CD14-positive monocyte (primary cell): Measurements from ENCODE around the gene SLC26A6. TPM values are rescaled to one million over a fixed set of nuclear protein-coding genes. Genes with fewer than 3 reads are reported as not detected.

Experiments used
- DNase-seq, 3 donors: peaks; one replicate each; pipeline ENCODE4 v3.0.0-alpha.2; 2011 to 2022
- H2AFZ ChIP-seq: 2 replicates; pipeline ENCODE4 v1.6.0; 2012; ENCODE audit warnings: mild to moderate bottlenecking, low read depth, low read length, inconsistent platforms; ENCODE audit not compliant: insufficient read depth, poor library complexity, severe bottlenecking
- H3K27ac ChIP-seq, 2 donors: 1 replicate in 1 of 2; 2 replicates in 1 of 2; pipeline ENCODE4 v1.5.1; 2012 to 2013; ENCODE audit warnings: low read length in 2 of 2, control low read depth in 1 of 2, inconsistent platforms in 1 of 2, low read depth in 1 of 2, mild to moderate bottlenecking in 1 of 2
- H3K27me3 ChIP-seq, 2 donors: one replicate each; pipeline versions ENCODE4 v1.6.0 to v1.6.1; 2011 to 2013; ENCODE audit warnings: low read length in 2 of 2; ENCODE audit not compliant: control insufficient read depth in 2 of 2, insufficient read depth in 2 of 2
- H3K36me3 ChIP-seq, 2 donors: replicated peaks in 1 of 2; 1 replicate in 1 of 2; 2 replicates in 1 of 2; pipeline versions ENCODE4 v1.5.1 to v1.6.1; 2012 to 2013; ENCODE audit warnings: low read length in 2 of 2, control low read depth in 1 of 2, inconsistent platforms in 1 of 2, mild to moderate bottlenecking in 1 of 2; ENCODE audit not compliant: insufficient read depth in 2 of 2, control insufficient read depth in 1 of 2
- H3K4me1 ChIP-seq, 2 donors: 1 replicate in 1 of 2; 2 replicates in 1 of 2; pipeline versions ENCODE4 v1.5.1 to v1.6.1; 2012 to 2013; ENCODE audit warnings: low read length in 2 of 2, control low read depth in 1 of 2, inconsistent platforms in 1 of 2, mild to moderate bottlenecking in 1 of 2, moderate library complexity in 1 of 2; ENCODE audit not compliant: insufficient read depth in 2 of 2, control insufficient read depth in 1 of 2
- H3K4me2 ChIP-seq: replicated peaks from 2 replicates; pipeline ENCODE3; 2012; ENCODE audit warnings: low read length, moderate library complexity, mild to moderate bottlenecking; ENCODE audit not compliant: poor library complexity, severe bottlenecking; ENCODE audit errors: extremely low read depth
- H3K4me3 ChIP-seq, 3 experiments: fragments of 200-600 bp in 1 of 3; sonication (generic) in 1 of 3; replicated peaks in 1 of 3; 1 replicate in 2 of 3; 2 replicates in 1 of 3; pipeline ENCODE4 v1.5.1; 2011 to 2013; ENCODE audit warnings: low read length in 3 of 3, mild to moderate bottlenecking in 3 of 3, control low read depth in 2 of 3, low read depth in 2 of 3, inconsistent platforms in 1 of 3, moderate library complexity in 1 of 3
- H3K79me2 ChIP-seq: 2 replicates; pipeline ENCODE4 v1.6.0; 2012; ENCODE audit warnings: mild to moderate bottlenecking, control low read depth, inconsistent platforms, low read length, moderate library complexity; ENCODE audit not compliant: insufficient read depth
- H3K9ac ChIP-seq: 2 replicates; pipeline ENCODE4 v1.6.0; 2017; ENCODE audit warnings: low read length, mild to moderate bottlenecking; ENCODE audit not compliant: insufficient read depth, poor library complexity, severe bottlenecking
- H3K9me3 ChIP-seq, 2 donors: replicated peaks in 1 of 2; 1 replicate in 1 of 2; 2 replicates in 1 of 2; pipeline versions ENCODE4 v1.5.1 to v1.6.1; 2012 to 2013; ENCODE audit warnings: low read length in 2 of 2, control low read depth in 1 of 2; ENCODE audit not compliant: control insufficient read depth in 1 of 2, insufficient read depth in 1 of 2
- H4K20me1 ChIP-seq: 2 replicates; pipeline ENCODE4 v1.6.0; 2012; ENCODE audit warnings: mild to moderate bottlenecking, low read length, control low read depth, moderate library complexity; ENCODE audit not compliant: insufficient read depth
- H3K27ac Mint-ChIP-seq, 7 donors: one replicate each; pipeline ENCODE4 v1.8.0; 2020; ENCODE audit warnings: mild to moderate bottlenecking in 7 of 7, mixed read lengths in 7 of 7, moderate library complexity in 6 of 7, inconsistent platforms in 2 of 7
- H3K27me3 Mint-ChIP-seq, 3 donors: one replicate each; pipeline ENCODE4 v1.8.0; 2021 to 2022; ENCODE audit warnings: low read depth in 3 of 3, mild to moderate bottlenecking in 3 of 3, mixed read lengths in 3 of 3, moderate library complexity in 3 of 3, inconsistent platforms in 1 of 3
- H3K36me3 Mint-ChIP-seq, 2 donors: one replicate each; pipeline ENCODE4 v1.8.0; 2020; ENCODE audit warnings: mixed read lengths in 2 of 2, inconsistent platforms in 1 of 2, mild to moderate bottlenecking in 1 of 2
- H3K4me1 Mint-ChIP-seq: one replicate; pipeline ENCODE4 v1.8.0; 2020; ENCODE audit warnings: mild to moderate bottlenecking, mixed read lengths
- H3K4me3 Mint-ChIP-seq, 2 donors: one replicate each; pipeline ENCODE4 v1.8.0; 2020; ENCODE audit warnings: mild to moderate bottlenecking in 2 of 2, mixed read lengths in 2 of 2, moderate library complexity in 1 of 2
- H3K9me3 Mint-ChIP-seq, 7 donors: one replicate each; pipeline ENCODE4 v1.8.0; 2020 to 2022; ENCODE audit warnings: mixed read lengths in 7 of 7, mild to moderate bottlenecking in 6 of 7, moderate library complexity in 6 of 7, inconsistent platforms in 2 of 7
- WGBS: methylation state at CpG from one replicate; pipeline ENCODE4 v1.1.5; 2013; ENCODE audit warnings: missing lambda C conversion rate; ENCODE audit not compliant: insufficient coverage; 5-methylcytosine and 5-hydroxymethylcytosine counted together
- intact Hi-C, 2 donors: fragments of 100-400 bp; cut with micrococcal nuclease; formaldehyde crosslinking; loops; one replicate each; pipeline versions ENCODE4 v1.15.0 to v1.15.1; 2023
- polyA plus RNA-seq, 3 donors: library from polyadenylated mRNA; depleted of rRNA in 1 of 3; unstranded in 2 of 3; stranded (reverse) in 1 of 3; fragments of 300-500 nt in 2 of 3; fragments of >200 nt in 1 of 3; fragmentation: Illumina TruSeq in 2 of 3; gene quantifications; 1 replicate in 2 of 3; 2 replicates in 1 of 3; pipeline ENCODE4 v1.2.3, GENCODE V29; 2012 to 2021
- TF ChIP-seq, protein P1 (sequence below): fragments of 200-600 bp; IDR thresholded peaks from one replicate; pipeline ENCODE4 v1.8.0; 2022; ENCODE audit warnings: antibody characterized with exemption, mild to moderate bottlenecking

SLC26A6 gene
- polyA plus RNA-seq, 3 donors, result 16.3 to 92.8 (median 20.4) TPM

DNA sequence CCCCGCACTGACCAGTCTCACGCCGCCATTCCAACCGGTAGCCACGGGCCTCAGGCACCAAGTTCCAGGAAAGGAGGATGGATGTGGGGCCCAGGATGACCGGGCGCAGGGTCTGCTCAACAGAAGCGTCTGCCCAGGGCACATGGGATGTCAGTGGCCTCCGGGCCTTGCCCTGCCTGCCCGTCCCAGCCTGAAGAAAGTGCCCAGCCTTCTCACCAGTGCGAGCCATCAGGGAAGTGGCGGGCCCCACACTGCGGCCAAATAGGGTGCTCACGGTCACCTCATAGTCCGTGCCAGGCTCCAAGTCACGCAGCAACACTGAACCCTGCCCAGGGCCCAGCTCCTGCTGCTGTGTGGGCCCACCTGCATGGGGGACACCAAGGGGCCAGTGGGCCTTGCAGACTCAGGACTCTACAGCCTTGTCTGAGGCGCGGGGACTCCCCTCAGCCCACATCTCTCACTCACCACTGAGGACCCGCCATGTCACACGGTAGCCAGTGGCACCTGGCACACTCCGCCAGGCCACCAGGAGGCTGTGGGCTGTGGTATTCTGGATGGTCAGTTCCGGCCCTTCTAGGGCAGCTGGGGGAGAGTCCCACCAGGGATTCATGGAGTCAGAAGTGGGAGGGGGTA lies 43.3 kb downstream of the SLC26A6 start:
- H2AFZ ChIP-seq, result no peak overlapping the region
- peaks cover 6 to 47% of the 10 kb centered on the region in 2 donors for H3K27me3 ChIP-seq
- Mint-ChIP-seq H3K4me3 (no peak overlapping the region), H3K4me1 (peaks cover 12% of the 10 kb centered on the region), H3K27me3 (peaks cover 51 to 71% (median 61%) of the 10 kb centered on the region in 3 donors), H3K27ac (no peak overlapping the region), H3K9me3 (peaks cover 0 to 6% (median 3%) of the 10 kb centered on the region in 7 donors), H3K36me3 (peaks cover 3 to 6% of the 10 kb centered on the region in 2 donors)
- intact Hi-C loops, result no loop called here
- 92% methylated on average over 19 of the region's 22 CpGs for WGBS
- H3K79me2 ChIP-seq, result no peaks in the 10 kb centered on the region
- no peaks in the 10 kb centered on the region for H3K36me3 ChIP-seq
- no peaks in the 10 kb centered on the region for H3K9me3 ChIP-seq
- TF ChIP-seq, protein P1, sequence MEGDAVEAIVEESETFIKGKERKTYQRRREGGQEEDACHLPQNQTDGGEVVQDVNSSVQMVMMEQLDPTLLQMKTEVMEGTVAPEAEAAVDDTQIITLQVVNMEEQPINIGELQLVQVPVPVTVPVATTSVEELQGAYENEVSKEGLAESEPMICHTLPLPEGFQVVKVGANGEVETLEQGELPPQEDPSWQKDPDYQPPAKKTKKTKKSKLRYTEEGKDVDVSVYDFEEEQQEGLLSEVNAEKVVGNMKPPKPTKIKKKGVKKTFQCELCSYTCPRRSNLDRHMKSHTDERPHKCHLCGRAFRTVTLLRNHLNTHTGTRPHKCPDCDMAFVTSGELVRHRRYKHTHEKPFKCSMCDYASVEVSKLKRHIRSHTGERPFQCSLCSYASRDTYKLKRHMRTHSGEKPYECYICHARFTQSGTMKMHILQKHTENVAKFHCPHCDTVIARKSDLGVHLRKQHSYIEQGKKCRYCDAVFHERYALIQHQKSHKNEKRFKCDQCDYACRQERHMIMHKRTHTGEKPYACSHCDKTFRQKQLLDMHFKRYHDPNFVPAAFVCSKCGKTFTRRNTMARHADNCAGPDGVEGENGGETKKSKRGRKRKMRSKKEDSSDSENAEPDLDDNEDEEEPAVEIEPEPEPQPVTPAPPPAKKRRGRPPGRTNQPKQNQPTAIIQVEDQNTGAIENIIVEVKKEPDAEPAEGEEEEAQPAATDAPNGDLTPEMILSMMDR, result no peak
- no peak overlapping the region for H3K4me2 ChIP-seq
- DNase-seq, result no peak
- H4K20me1 ChIP-seq, result peaks cover 5% of the 10 kb centered on the region
- no peak overlapping the region for H3K27ac ChIP-seq
- H3K4me3 ChIP-seq, result no peak overlapping the region
- H3K4me1 ChIP-seq, result peaks cover 6 to 14% of the 10 kb centered on the region in 2 donors
- H3K9ac ChIP-seq, result no peak overlapping the region

DNA sequence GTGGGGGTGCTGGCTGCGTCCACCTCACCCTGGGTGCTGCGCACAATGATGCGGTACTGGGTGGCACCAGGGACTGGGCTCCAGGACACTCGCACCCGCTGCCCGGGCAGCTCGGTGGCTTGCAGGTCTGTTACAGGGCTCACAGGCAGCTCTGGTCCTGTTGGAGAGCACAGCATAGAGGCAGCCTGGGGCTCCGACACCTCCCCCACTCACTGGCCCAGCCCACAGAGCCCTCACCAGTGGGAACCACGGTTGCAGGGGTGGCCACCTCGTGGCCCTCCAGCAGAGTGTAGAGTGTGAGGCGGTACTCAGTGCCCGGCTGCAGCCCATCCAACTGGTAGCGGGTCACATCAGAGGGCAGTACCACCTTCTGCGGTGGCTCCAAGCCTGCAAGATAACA lies 43.8 kb downstream of the SLC26A6 start:
- H3K4me2 ChIP-seq, result no peak overlapping the region
- H3K36me3 Mint-ChIP-seq, result peaks cover 0 to 4% of the 10 kb centered on the region in 2 donors
- no peak overlapping the region for H3K4me3 Mint-ChIP-seq
- H3K27ac Mint-ChIP-seq, result no peak overlapping the region
- H3K27ac ChIP-seq, result no peak overlapping the region
- peaks cover 0 to 6% (median 3%) of the 10 kb centered on the region in 7 donors for H3K9me3 Mint-ChIP-seq
- H2AFZ ChIP-seq, result no peak overlapping the region
- H3K36me3 ChIP-seq, result no peaks in the 10 kb centered on the region
- TF ChIP-seq, protein P1, result no peak
- H3K79me2 ChIP-seq, result no peaks in the 10 kb centered on the region
- no peak overlapping the region for H3K9ac ChIP-seq
- no peaks in the 10 kb centered on the region for H3K9me3 ChIP-seq
- peaks cover 6 to 14% of the 10 kb centered on the region in 2 donors for H3K4me1 ChIP-seq
- WGBS, result 97% methylated on average over 9 of the region's 14 CpGs
- DNase-seq, result no peak
- peaks cover 4% of the 10 kb centered on the region for H4K20me1 ChIP-seq
- H3K4me3 ChIP-seq, result no peak overlapping the region
- intact Hi-C loops, result no loop called here
- H3K27me3 ChIP-seq, result peaks cover 6 to 47% of the 10 kb centered on the region in 2 donors
- peaks cover 12% of the 10 kb centered on the region for H3K4me1 Mint-ChIP-seq
- H3K27me3 Mint-ChIP-seq, result peaks cover 49 to 70% (median 62%) of the 10 kb centered on the region in 3 donors
